GM21825 (cell line): ENCODE measurements around the gene AADACL4.

Source experiments
- ATAC-seq: cut with Tn5 transposase; IDR thresholded peaks from one replicate; pipeline ENCODE4 v1.9.1; 2021; ENCODE audit warnings: mild to moderate bottlenecking, moderate library complexity; ENCODE audit not compliant: unreplicated experiment

AADACL4 gene

DNA sequence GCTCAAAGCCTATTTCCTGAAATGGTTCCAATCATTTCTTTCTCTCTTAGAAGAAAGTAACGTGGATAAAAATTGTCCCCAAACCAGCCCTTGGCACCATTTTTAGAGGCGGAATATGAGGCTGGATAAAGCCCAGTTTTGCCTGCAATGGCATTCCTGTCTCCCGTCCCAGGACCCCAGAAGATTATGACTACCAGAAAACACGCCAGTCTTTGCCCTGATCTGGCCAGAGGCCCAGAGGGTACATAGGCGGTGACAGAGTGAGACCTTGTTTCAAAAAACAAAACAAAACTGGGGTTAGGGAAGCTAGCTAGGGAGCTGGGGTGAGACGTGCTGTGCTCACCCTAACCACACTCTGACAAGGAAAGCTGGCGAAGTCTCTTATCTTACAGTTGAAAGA lies at the start of gene AADACL4:
TSS of gene AADACL4 (plus strand) at position 301 of the 400 bp plus-strand sequence. CDS start 462 bp downstream, outside the sequence.
- no peak for ATAC-seq

DNA sequence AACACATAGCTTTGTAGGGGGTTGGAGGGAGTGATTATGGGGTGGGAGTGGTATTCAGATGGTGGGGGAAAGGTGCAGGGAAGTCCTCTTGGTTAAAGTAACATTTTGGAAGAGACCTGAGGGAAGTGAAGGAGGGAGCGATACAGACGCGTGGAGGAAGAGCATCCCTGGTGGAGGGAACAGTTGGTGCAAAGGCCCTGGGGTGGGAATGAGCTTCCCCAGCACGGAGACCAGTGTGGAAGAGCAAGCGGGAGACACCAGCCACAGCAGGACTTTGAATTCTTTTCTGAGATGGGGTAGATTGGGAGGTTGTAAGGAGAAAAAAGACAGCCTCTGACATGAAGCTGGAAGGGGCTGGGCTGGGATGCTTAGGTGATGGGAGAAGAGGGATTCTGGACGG lies 49.4 kb upstream of the AADACL4 start:
- no peak for ATAC-seq

DNA sequence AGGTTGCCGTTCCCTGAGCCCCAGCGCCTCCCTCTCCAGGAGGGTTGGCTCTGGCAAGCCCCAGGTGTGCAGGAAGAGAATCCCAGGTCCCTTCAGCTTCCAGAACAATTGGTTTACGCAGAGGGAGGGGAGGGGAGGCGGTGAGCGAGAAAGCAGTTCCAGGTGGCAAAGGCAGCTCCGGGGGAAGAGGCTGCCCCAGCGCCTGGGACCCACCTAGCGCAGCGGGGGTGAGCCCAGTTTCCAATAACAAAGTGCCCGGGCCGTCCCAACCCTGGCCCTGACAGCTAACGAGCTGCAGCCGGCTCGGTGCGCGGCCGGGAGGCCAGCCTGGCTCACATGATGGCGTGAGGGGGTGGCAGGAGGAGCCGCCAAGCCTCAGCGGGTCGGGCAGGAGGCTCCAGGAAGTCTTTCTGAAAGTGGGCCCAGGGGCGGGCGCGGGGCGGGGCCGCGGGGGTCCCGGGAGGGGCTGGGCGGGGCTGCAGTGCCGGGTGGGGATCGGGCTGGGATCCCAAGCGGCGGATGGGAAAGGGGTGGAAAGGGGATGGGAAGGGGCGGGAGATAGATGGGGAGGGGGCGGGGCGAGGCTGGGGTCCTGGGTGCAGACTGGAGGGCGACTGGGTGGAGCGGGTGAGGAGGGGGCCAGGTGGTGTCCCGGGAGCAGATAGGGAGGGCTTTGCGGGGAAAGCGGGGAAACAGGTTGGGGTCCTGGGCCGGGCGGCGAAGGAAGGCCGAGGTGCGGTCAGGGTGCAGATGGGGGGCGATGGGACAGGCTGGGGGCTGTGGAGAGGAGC lies 48.7 kb upstream of the AADACL4 start:
- no peak for ATAC-seq

GRCh38 chr1:12595757-12596006 lies 48.2 kb upstream of the AADACL4 start:
- no peak for ATAC-seq

DNA sequence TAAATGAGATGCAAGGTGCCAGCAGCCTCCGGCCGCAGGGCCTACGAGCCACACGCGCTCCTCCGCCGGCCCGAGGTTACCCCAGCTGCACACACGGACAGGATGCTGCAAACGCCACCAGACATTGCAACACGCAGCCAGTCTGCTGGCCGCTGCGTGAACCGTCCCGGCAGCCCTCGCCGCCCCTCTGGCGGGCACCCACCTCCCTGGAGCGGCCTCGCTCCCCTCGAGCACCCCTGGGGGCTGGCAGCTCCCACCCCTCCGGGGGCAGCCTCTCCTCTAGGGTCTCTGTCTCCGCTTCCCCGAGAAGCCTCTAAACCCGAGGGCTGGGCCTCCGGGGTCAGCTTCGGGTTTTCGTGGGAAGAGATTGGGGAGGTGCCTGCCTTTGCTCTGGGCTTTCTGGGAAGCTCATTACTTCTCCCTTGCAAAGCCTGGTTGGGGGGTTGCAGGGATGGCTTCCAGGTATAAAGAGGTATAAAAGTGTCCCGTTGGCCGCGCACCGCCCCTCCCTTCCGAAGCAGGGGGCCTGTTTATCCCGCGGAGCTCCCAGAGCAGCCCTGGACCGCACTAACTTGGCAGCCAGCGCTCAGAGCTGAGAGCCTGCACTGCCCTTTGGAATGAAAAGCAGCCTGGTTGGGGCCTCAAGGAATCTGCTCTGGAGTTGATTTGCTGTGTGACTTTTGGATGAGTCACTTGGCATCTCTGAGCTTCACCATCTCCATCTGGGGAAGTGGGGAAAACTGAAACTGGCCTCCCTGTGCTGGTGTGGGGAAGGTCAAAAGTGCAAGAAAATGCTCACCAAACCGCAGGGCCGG lies 47.7 kb upstream of the AADACL4 start:
- ATAC-seq: peak; percentile 58

- no peak for ATAC-seq
Measured at GRCh38 chr1:12597792-12598191, 46.1 kb upstream of the AADACL4 start.

GRCh38 chr1:12598974-12599373 lies 44.9 kb upstream of the AADACL4 start:
- no peak for ATAC-seq

- no peak for ATAC-seq
Measured at GRCh38 chr1:12599657-12600056, 44.2 kb upstream of the AADACL4 start.

- no peak for ATAC-seq
Measured at GRCh38 chr1:12600335-12600734, 43.5 kb upstream of the AADACL4 start.

- no peak for ATAC-seq
Measured at GRCh38 chr1:12600880-12601633, 42.8 kb upstream of the AADACL4 start.

DNA sequence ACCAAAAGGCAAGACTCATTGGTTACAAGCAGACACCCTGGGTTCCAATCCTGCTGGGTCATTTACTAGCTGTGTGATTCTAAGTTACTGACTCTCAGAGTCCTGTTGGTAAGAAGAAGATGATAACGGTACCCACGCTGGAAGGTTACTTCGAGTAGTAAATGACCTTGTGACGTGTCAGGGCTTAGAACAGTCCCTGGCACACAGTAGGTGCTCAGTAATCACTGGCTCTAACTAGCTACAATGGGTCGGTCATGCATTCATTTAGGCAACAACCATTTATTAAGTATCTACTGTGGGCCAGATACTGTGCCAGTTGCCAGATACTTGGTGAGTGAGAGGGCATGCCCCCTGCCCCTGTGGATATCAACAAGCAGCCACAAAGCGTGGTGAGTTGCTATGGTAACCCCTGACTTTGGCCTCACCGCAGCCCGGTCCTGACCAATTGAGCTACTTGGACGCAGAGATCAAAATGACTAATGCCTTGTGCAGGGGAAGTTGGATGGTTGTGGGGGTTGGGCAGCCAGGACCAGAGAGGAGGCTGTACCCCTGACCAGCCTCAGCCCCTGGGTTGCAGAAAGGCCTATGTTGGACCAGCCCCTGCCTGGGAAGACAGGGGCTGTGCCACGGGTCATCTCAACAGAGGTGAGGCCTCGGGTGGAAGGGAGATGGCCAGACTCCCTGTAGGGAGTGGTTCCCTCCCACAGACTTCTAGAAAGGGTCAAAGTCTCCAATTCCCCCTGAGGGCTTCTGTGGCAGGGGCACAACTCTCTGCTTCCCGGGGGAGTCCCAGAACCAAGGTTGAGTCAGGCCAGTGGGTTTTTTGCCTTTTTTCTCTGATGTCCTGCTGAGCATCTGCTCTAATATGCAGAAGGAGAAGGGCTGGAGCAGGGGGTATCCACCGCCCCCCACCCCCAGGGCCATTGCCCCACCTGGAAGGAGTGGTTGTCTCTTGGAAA lies 41.9 kb upstream of the AADACL4 start:
- ATAC-seq: no peak

DNA sequence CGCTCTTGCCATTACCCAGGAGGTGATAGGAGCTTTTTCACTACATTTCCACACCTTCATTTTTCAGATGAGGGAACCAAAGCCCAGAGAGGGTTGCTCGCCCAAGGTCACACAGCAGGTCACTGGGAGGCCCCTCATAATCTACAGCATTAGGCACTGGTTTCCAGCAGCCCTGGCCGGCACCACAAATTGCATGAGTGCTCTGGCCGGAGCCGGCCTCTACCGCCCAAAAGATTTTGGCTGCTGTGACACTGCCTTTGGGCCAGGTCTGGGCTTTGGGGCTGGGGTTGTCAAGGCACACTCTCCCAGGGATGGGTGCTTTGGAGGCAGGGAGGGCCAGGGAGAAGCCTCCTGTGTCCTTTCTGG lies 41.2 kb upstream of the AADACL4 start:
- no peak for ATAC-seq

DNA sequence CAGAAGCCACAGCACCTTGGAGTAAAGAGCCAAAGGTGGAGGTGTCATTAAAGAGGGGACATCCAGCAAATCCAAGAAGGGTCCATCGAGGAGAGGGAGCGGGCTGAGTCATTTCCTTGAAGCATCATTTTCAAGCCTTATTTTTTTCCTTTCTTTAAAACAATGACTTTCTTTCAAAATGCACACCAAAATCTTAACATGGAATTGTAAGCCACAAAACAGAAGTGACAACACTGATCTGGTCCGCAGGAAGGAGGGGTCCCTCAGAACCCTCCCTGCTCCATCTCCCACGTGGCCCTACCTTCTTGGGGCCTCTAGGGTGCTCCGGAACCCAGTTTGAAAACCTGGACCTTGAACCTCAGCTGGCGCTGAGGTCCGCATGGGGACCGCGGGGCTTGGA lies 40.7 kb upstream of the AADACL4 start:
- ATAC-seq: no peak

- ATAC-seq: no peak
Measured at GRCh38 chr1:12604114-12604874, 39.6 kb upstream of the AADACL4 start.

GRCh38 chr1:12604986-12605385 lies 38.9 kb upstream of the AADACL4 start:
- ATAC-seq: no peak

DNA sequence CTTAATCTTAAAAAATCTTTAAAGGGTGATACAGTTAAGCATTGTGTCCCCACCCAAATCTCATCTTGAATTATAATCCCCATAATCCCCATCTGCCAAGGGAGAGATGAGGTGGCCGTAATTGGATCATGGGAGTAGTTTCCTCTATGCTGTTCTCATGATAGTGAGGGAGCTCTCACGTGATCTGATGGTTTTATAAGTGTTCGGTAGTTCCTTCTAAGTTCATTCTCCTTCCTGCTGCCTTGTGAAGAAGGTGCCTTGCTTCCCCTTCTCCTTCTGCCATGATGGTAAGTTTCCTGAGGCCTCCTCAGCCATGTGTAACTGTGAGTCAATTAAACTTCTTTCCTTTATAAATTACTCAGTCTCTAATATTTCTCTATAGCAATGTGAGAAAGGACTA lies 36.6 kb upstream of the AADACL4 start:
- ATAC-seq: no peak

GRCh38 chr1:12608311-12608957 lies 35.5 kb upstream of the AADACL4 start:
- no peak for ATAC-seq

DNA sequence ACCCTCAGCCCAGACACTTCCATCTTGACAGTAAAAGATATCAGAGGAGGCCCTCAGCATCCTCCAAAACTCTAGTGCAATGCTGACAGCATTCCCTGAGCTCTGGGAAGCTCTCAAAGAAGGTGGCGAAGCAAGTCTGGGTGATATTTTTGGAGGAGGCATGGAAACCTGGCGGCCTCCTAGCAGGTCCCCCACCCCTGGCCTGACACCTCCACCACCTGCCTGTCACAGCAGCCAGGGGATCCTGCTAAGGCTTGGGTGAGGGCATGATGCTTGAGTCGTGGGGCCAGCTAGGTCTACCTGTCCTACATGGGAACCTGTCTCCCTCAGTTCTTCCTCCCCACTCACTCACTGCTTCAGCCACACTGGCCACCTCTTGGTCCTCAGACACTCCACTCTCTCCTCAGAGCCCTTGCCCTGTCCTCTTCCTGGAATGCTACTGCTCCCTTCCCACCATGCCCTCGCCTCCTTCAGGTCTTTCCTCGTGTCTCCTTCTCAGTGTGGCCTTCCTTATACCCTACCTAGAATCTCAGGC lies 34.3 kb upstream of the AADACL4 start:
- no peak for ATAC-seq

DNA sequence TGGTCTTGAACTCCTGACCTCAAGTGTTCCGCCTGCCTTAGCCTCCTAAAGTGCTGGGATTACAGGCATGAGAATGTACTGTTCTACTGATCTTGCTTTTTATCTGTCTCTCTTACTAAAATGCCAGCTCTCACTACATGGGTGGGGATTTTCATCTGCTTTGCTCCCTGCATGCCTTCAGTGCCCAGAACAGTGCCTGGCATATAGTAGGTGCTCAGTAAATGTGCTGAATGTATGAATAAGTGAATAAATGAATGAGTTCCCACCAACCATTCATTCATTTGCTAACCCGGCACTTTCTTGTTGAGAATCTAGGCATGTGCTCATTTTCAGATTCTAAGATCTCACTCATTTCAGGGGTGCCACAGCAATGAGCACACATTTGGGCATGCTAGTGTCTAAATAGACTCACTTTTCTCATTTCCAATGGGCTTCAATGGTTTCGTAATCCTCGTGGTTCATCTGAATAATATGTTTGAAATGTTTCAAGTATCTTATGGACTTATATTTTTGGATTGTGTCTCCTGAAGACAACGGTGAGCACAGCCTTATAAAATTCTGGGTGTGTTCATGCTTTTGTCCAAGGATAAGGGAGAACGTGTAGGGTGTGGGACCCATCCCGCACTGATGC lies 33.5 kb upstream of the AADACL4 start:
- no peak for ATAC-seq
